HepG2 (cell line): ENCODE measurements around the gene PRRT1B. TPM values are rescaled to one million over a fixed set of nuclear protein-coding genes. Genes with fewer than 3 reads are reported as not detected.

Experiments
- FLYWCH1 ChIP-seq: sonication (generic); formaldehyde crosslinking; IDR thresholded peaks from 2 replicates; pipeline ENCODE4 v1.8.1; 2023; ENCODE audit warnings: mild to moderate bottlenecking, missing genetic modification reagents
- HES4 ChIP-seq: sonication (generic); formaldehyde crosslinking; IDR thresholded peaks from 2 replicates; pipeline ENCODE4 v1.9.0; 2021; ENCODE audit warnings: mild to moderate bottlenecking, missing genetic modification reagents, borderline replicate concordance
- MXI1 ChIP-seq: IDR thresholded peaks from 3 replicates; pipeline ENCODE4 v1.6.1; 2012; ENCODE audit warnings: low read depth, low read length, inconsistent platforms, borderline replicate concordance
- NFYB ChIP-seq: sonication (generic); formaldehyde crosslinking; IDR thresholded peaks from 2 replicates; pipeline ENCODE4 v1.4.0; 2020; ENCODE audit warnings: missing genetic modification reagents
- SALL2 ChIP-seq: sonication (generic); formaldehyde crosslinking; IDR thresholded peaks from 2 replicates; pipeline ENCODE4 v1.8.1; 2023; ENCODE audit warnings: mild to moderate bottlenecking, missing genetic modification reagents, inconsistent platforms
- SRY ChIP-seq: sonication (generic); formaldehyde crosslinking; IDR thresholded peaks from 2 replicates; pipeline ENCODE4 v1.8.0; 2022; ENCODE audit warnings: mild to moderate bottlenecking, missing genetic modification reagents
- SSRP1 ChIP-seq: IDR thresholded peaks from 2 replicates; pipeline ENCODE4 v1.6.1; 2016; ENCODE audit warnings: control low read depth
- TFAP4 ChIP-seq: sonication (generic); IDR thresholded peaks from 2 replicates; pipeline ENCODE4 v1.6.1; 2016; ENCODE audit warnings: low read depth, borderline replicate concordance
- ZBTB7B ChIP-seq: sonication (generic); formaldehyde crosslinking; IDR thresholded peaks from 2 replicates; pipeline ENCODE4 v1.4.0; 2020; ENCODE audit warnings: missing genetic modification reagents
- ZNF441 ChIP-seq: sonication (generic); formaldehyde crosslinking; IDR thresholded peaks from 2 replicates; pipeline ENCODE4 v1.7.0; 2021; ENCODE audit warnings: missing genetic modification reagents, borderline replicate concordance
- ZNF501 ChIP-seq: sonication (generic); formaldehyde crosslinking; IDR thresholded peaks from 2 replicates; pipeline ENCODE4 v1.5.1; 2020; ENCODE audit warnings: mild to moderate bottlenecking, moderate library complexity, missing genetic modification reagents
- ZNF557 ChIP-seq: sonication (generic); formaldehyde crosslinking; IDR thresholded peaks from 2 replicates; pipeline ENCODE4 v1.4.0; 2020; ENCODE audit warnings: missing genetic modification reagents
- ZNF574 ChIP-seq: sonication (generic); formaldehyde crosslinking; IDR thresholded peaks from 2 replicates; pipeline ENCODE4 v1.4.0; 2020; ENCODE audit warnings: missing genetic modification reagents
- ZNF660 ChIP-seq: sonication (generic); formaldehyde crosslinking; IDR thresholded peaks from 2 replicates; pipeline ENCODE4 v1.5.1; 2020; ENCODE audit warnings: mild to moderate bottlenecking, low read depth, missing genetic modification reagents, borderline replicate concordance
- ZSCAN21 ChIP-seq: sonication (generic); formaldehyde crosslinking; IDR thresholded peaks from 2 replicates; pipeline ENCODE4 v1.8.0; 2022; ENCODE audit warnings: mild to moderate bottlenecking, missing genetic modification reagents, moderate library complexity, borderline replicate concordance
- polyA plus RNA-seq, 8 experiments: library from polyadenylated mRNA; depleted of rRNA in 3 of 8; stranded (reverse) in 7 of 8; unstranded in 1 of 8; fragments of >200 nt; fragmentation: Illumina TruSeq in 4 of 8; extraction: Trizol in 4 of 8; gene quantifications; 2 replicates each; pipeline versions ENCODE4 v1.2.1 to v1.2.3, GENCODE V29; 2011 to 2016; ENCODE audit warnings: low read depth in 4 of 8, missing spikeins in 1 of 8, mixed read lengths in 1 of 8; ENCODE audit not compliant: insufficient read depth in 1 of 8
- total RNA-seq, 5 experiments: library from RNA; depleted of rRNA; stranded (reverse); fragments of >200 nt; fragmentation: Illumina TruSeq; extraction: Trizol; gene quantifications; 2 replicates each; pipeline ENCODE4 v1.2.3, GENCODE V29; 2016; ENCODE audit warnings: low read depth in 1 of 5
- TF ChIP-seq, protein P1 (sequence below): sonication (generic); formaldehyde crosslinking; IDR thresholded peaks from 2 replicates; pipeline ENCODE4 v1.4.0; 2020; ENCODE audit warnings: missing genetic modification reagents
- TF ChIP-seq, protein P2 (sequence below): sonication (generic); formaldehyde crosslinking; IDR thresholded peaks from 2 replicates; pipeline ENCODE4 v1.4.0; 2020; ENCODE audit warnings: mild to moderate bottlenecking, missing genetic modification reagents, borderline replicate concordance

Gene PRRT1B
- total and polyA plus RNA-seq, 2 of the 13 experiments (the other 11 are each of a cell fraction or from before 2014, with no cell fraction given) = not detected

GRCh38 chr9:131530920-131531832, 14.1 kb upstream of the PRRT1B start, which contains the start of gene UCK1 (continued):
- TF ChIP-seq TFAP4 = no peak
- TF ChIP-seq MXI1 = 0 out of 3 replicates have a peak, but pooled peaks have one; percentile 53
- TF ChIP-seq ZNF557 (CRISPR knock-in tag) = no peak
- TF ChIP-seq ZNF441 (CRISPR knock-in tag) = 0 out of 2 replicates have a peak, but pooled peaks have one; percentile 11
- TF ChIP-seq ZNF660 (CRISPR knock-in tag) = no peak
- no peak for TF ChIP-seq SRY (CRISPR knock-in tag)
- TF ChIP-seq, protein P1, sequence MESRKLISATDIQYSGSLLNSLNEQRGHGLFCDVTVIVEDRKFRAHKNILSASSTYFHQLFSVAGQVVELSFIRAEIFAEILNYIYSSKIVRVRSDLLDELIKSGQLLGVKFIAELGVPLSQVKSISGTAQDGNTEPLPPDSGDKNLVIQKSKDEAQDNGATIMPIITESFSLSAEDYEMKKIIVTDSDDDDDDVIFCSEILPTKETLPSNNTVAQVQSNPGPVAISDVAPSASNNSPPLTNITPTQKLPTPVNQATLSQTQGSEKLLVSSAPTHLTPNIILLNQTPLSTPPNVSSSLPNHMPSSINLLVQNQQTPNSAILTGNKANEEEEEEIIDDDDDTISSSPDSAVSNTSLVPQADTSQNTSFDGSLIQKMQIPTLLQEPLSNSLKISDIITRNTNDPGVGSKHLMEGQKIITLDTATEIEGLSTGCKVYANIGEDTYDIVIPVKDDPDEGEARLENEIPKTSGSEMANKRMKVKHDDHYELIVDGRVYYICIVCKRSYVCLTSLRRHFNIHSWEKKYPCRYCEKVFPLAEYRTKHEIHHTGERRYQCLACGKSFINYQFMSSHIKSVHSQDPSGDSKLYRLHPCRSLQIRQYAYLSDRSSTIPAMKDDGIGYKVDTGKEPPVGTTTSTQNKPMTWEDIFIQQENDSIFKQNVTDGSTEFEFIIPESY (CRISPR knock-in tag) = 0 out of 2 replicates have a peak, but pooled peaks have one; percentile 15
- peak; percentile 66; the same call in 1 of the 2 replicates for TF ChIP-seq HES4
- TF ChIP-seq, protein P2, sequence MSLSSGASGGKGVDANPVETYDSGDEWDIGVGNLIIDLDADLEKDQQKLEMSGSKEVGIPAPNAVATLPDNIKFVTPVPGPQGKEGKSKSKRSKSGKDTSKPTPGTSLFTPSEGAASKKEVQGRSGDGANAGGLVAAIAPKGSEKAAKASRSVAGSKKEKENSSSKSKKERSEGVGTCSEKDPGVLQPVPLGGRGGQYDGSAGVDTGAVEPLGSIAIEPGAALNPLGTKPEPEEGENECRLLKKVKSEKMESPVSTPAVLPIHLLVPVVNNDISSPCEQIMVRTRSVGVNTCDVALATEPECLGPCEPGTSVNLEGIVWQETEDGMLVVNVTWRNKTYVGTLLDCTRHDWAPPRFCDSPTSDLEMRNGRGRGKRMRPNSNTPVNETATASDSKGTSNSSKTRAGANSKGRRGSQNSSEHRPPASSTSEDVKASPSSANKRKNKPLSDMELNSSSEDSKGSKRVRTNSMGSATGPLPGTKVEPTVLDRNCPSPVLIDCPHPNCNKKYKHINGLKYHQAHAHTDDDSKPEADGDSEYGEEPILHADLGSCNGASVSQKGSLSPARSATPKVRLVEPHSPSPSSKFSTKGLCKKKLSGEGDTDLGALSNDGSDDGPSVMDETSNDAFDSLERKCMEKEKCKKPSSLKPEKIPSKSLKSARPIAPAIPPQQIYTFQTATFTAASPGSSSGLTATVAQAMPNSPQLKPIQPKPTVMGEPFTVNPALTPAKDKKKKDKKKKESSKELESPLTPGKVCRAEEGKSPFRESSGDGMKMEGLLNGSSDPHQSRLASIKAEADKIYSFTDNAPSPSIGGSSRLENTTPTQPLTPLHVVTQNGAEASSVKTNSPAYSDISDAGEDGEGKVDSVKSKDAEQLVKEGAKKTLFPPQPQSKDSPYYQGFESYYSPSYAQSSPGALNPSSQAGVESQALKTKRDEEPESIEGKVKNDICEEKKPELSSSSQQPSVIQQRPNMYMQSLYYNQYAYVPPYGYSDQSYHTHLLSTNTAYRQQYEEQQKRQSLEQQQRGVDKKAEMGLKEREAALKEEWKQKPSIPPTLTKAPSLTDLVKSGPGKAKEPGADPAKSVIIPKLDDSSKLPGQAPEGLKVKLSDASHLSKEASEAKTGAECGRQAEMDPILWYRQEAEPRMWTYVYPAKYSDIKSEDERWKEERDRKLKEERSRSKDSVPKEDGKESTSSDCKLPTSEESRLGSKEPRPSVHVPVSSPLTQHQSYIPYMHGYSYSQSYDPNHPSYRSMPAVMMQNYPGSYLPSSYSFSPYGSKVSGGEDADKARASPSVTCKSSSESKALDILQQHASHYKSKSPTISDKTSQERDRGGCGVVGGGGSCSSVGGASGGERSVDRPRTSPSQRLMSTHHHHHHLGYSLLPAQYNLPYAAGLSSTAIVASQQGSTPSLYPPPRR = no peak
- no peak for TF ChIP-seq SSRP1 (CRISPR knock-in tag)
- TF ChIP-seq ZSCAN21 = 0 out of 2 replicates have a peak, but pooled peaks have one; percentile 26
- TF ChIP-seq ZNF574 (CRISPR knock-in tag) = peak; percentile 81
- TF ChIP-seq NFYB (CRISPR knock-in tag) = no peak
- no peak for TF ChIP-seq FLYWCH1
- TF ChIP-seq SALL2 = peak; percentile 60; the same call in 1 of the 2 replicates
- TF ChIP-seq ZBTB7B (CRISPR knock-in tag) = no peak
- TF ChIP-seq ZNF501 = no peak
